NCI-H226 (cell line): ENCODE measurements around the gene ST6GALNAC6.

Experiments
- DNase-seq: peaks from one replicate; pipeline ENCODE4 v3.0.0-alpha.2; 2015

ST6GALNAC6 gene

DNA sequence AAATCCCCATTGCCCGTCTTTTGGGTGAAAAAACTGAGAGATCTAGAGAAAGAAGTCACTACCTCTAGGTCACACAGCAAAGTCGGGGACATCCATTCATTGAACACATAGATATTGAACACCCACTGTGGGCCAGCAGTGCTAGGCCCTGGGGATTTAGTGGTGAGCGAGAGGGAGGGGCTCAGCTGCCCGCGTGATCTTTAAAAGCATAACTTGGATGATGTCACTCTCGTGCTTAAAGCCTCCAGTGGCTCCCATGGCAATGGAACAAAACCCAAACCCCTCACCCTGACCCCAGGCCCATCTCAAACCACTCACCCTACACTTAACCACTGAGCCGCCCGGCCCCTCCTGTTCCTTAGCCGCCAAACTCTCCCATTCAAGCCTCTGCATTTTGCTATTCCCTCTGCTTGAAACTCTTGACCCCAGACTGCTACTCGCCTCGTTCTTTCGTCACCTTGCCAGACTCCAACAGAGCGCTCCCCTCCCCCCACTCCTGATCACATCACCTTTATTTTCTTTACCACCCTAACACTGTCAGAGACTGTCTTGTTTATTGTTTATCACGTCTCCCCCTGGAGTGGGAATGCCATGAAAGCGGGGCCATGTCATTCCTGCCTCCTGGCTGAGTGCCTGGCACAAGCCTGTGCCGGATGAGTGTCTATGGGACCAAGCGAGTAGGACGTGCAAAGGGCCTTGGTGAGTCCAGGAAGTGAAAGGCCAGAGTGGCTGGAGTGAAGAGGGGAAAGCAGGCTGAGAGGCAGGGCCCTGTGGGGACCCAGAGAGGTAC, 31.9 kb upstream of the ST6GALNAC6 start:
- no peak for DNase-seq

DNA sequence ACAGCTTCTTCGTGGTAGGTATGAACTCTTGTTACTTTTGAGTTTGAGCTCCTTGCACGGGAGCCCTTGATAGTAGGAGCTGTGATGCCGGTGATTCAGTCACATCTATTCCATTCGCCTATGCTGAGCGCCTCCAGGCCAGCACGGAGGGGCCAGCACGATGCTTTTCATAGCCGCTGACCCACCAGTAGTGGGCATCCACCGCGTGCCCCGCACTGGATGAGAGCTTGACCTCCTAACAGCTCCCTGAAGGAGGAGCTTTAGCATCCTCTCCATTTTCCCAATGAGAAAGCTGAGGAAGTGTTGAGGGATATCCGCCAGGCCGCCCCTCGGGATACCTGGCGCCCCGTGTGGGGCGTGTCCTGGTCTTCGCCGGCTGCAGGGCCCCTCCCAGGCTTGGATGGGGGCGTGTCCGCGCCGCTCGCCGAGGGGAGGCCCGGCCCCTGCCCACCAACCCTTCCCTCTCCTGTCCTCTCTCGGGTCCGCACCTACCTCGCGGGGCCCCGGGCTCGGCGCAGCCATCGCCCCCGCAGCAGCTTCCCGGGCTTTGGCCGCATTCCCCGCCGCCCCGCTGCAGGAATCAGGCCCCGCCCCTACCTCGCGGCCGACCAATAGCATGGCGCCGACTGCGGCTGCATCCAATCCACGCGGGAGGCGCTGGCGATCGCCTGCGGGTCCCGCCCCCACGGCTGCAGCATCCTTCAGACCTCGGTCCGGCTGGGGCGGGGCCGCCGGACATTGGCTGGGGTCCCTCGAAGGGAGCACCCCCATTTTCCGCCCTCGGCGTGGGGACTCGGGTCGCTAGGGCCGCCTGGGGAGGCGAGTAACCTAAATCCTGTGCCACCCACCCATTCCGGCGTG, 31.1 kb upstream of the ST6GALNAC6 start, which contains the start of gene PIP5KL1:
Gene PIP5KL1 (minus strand): TSS at position 547 of the 861 bp plus-strand sequence. CDS start 25 bp downstream, at position 522.
- DNase-seq, result peak; percentile 87

DNA sequence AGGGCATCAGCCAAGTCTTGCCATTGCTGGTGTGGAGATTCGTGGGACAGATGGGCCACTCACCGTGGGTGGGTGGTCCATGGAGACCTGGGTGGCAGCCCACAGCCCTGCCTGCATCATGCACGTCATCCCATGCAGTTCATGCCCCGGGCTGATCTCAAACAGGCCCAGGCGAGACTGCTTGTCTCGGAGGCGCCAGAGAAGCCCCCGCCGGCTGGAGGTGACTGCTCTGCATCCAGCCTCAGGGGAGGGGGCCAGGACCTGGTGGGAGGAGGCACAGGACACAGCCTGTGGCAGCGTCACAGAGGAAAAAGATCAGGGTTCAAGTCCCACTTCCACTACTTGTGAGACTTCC, 30.2 kb upstream of the ST6GALNAC6 start:
- no peak for DNase-seq

DNA sequence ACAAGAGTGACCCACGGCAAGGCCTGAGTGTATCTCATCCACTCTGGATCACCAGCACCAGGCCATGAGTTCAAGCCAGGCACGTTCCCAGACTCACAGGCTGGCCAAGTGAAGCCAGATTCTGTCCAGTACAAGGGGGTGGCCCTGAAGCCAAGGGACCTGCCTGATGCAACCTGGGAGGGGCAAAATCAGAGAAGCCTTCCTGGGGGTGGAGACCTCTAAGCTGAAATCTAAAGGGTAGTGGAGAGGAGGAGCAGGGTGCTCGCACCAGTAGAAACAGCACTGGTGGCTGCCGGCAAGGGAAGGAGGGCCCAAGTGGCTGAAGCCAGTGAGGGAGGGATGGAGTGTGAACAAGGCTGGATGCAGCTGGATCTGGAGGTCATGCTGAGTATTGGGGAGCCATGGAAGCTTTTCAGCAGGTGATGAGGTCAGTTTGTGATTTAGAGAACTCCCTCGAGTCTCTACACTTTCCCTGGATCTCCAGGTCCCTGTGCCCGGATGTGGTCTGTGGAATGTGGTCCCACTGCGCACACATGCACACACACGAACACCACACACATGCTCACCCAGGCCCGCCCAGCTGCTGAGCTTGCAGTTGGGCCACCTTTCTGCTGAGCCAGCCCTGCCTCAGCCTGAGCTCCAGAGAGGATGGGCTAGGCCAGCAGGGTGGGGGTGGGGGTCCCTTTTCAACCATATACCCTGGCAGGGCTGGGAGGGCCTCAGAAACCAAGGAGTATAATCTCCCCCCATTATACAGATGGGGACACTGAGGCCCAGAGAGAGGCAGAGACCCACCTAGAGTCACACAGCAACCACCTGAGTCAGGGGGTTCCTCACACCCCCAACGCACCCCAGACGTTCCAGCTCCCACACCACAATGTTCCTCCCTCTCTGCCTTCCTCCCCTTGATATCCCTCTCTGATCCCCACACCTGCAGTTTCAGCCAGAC, 29.5 kb upstream of the ST6GALNAC6 start:
- DNase-seq, result no peak

DNA sequence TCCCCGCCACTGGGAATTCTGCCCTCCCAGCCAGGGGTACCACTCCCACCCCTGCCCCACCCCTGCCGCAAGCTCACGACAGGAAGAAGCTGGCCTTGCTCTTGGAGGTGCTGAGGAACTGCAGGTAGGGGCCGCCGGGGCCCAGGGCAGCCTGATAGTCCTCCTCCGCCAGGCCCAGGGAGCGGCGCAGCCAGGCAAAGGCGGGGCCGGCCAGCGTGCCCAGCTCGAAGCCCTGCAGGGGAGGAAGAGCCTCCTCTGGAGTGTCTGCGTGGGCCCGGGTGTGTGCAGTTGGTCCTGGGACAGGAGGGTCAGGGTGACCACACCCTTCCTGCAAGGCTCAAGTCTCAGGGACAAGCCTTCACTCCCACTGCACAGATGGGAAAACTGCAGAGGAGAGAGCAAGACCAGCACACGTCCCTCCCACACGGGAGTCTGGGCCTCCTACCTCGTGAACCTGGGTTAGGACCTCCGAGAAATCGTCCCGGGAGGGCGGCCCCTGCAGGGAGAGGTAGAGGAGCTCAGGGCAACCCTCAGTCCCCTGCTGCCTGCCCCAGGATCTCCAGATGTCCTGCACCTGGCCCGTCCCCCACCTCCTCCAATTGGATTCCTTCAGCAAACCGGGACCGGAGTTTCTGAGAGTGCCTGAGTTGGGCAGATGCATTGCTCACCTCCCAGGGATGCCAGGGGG, 28.7 kb upstream of the ST6GALNAC6 start:
- DNase-seq, result no peak

- no peak for DNase-seq
These were observed 28.0 kb upstream of the ST6GALNAC6 start for GRCh38 chr9:127927201-127927987.

GRCh38 chr9:127926906-127927200, 27.4 kb upstream of the ST6GALNAC6 start:
- no peak for DNase-seq

DNA sequence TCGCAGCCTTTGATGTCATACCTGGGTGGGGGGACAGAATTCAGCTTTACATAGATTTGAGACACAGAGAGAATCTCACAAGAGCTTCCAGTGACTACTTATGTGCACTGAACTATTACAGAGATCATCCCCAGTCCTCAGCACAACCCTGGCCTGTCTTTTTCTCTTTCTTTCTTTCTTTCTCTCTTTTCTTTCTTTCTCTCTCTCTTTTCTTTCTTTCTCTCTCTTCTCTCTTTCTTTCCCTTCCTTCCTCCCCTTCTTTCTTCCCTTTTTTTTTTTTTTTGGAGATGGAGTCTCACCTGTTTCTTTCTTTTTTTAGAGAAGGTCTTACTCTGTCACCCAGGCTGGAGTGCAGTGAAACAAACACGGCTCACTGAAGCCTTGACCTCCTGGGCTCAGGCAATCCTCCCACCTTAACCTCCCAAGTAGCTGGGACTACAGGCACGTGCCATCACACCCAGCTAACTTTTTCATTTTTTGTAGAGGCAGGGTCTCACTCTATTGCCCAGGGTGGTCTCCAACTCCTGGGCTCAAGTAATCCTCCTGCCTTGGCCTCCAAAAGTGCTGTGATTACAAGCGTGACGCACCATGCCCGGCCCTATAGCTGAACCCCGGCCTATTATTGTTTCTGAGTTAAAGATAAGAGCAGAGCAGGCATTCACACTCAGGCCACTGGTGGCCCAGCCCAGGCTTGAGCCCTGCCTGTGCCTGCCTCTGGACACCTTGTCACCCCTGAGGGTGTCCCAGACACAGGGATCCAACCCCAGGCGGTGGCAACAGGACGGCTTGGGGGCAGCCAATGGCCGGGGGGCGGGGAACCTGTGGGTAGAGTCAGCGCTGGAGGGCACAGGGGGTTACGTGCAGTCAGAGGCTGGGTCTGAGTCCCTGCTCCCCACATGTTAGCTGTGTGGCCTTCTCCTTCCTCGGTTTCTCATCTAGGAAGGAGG, 26.8 kb upstream of the ST6GALNAC6 start:
- no peak for DNase-seq

DNA sequence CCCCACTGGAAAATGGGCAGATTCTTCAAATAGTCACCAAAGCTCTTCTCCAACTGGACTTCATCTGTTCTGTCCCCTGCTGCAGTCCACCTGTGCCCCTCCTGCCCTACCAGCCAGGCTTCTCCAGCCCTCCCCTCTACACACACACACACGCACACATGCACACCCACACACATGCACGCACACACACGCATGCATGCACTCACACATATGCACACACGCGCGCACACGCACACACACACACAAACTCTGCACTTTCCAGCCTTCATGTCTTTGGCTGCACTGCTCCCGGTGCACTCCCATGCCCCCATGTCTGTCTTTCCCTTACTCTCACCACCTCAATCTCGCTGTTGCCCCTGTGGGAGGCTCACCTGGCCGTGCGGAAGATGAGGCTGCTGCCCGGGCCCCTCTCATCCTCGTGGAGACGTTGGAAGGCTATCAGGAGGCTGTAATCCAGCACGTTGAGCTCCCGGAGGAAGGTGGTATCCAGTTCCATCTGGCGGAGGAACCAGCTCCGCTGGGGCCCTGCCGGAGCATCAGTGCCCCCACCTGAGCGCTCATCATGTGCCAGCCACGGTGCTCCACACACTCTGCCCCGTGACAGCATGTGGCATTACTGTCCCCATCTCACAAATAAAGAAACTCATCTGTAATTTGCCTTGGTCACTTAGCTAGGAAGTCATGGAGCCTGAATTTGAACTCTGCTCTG, 25.5 kb upstream of the ST6GALNAC6 start:
- no peak for DNase-seq

- DNase-seq, result peak; percentile 72
These were observed 24.4 kb upstream of the ST6GALNAC6 start for GRCh38 chr9:127923771-127924170.

GRCh38 chr9:127923046-127923445, 23.6 kb upstream of the ST6GALNAC6 start:
- no peak for DNase-seq

- DNase-seq, result no peak
These were observed 22.2 kb upstream of the ST6GALNAC6 start for GRCh38 chr9:127921557-127922120.

- no peak for DNase-seq
These were observed 21.4 kb upstream of the ST6GALNAC6 start for GRCh38 chr9:127920794-127921193.

DNA sequence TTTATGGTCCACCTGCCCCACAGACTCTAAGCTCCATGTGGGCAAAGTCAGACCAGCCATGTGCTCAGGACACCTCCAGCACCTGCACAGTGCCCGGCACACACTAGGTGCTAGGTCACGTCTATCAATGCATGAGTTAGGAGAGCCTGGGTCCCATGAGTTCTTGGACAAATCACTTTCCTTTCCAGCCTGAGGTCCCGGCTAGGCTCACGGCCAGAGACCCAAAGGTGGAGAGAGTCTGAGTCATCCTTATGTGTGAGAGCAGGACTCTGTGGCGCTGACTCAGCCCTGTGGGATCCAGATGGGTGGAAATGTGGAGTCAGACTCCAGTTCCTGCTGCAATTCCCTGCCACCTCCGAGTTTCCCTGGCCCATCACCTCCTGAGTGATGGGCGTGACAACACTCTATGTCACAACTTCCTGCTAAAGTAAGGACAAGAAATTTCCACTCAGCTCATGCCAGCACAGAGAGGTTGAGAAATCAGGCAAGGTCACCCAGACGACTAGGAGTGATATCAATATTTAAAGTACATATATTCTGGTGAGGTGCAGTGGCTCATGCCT, 19.9 kb upstream of the ST6GALNAC6 start:
- DNase-seq, result peak; percentile 97

GRCh38 chr9:127918183-127919107, 19.0 kb upstream of the ST6GALNAC6 start:
- DNase-seq, result no peak

DNA sequence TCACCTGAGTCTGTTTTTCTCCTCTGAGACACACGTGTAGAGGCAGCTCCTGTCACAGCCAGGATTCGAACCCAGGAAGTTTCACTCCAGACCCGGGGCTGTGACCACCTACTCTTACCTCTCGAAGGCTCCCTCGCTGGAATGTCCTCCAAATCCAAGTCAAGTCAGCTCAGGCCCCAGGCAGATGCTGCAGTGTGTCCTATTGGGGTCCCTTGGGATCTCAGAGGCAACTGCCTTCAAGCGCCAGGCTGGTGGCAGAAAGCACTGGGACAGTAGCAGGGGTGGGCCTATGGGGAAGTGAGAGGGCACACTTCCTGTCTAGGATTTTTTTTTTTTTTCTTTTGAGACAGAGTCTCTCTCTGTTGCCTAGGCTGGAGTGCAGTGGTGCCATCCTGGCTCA, 18.2 kb upstream of the ST6GALNAC6 start:
- DNase-seq, result no peak

GRCh38 chr9:127916720-127917581, 17.5 kb upstream of the ST6GALNAC6 start, which contains the start of gene ST6GALNAC4:
ST6GALNAC4 (minus strand) TSS chr9:127917041; CDS start chr9:127916419, 622 bp downstream.
- DNase-seq, result peak; percentile 65
